Spleen (tissue), 11 donors: Measurements from ENCODE around the gene SDCBP2. TPM values are rescaled to one million over a fixed set of nuclear protein-coding genes. Genes with fewer than 3 reads are reported as not detected.

Experiments
- DNase-seq: peaks from one replicate; pipeline ENCODE4 v3.0.0-alpha.2; 2020
- H3K27ac ChIP-seq, 8 donors: fragments of 200-600 bp; sonication (generic) in 7 of 8; 1 replicate in 4 of 8; 2 replicates in 4 of 8; pipeline versions ENCODE4 v1.5.0 to v1.8.0; 2016 to 2021; ENCODE audit warnings: inconsistent platforms in 4 of 8, mild to moderate bottlenecking in 4 of 8, moderate library complexity in 1 of 8
- H3K27me3 ChIP-seq, 7 donors: fragments of 200-600 bp; sonication (generic) in 6 of 7; replicated peaks in 1 of 7; 1 replicate in 4 of 7; 2 replicates in 3 of 7; pipeline versions ENCODE4 v1.5.0 to v1.8.0; 2016 to 2021; ENCODE audit warnings: inconsistent platforms in 3 of 7, mild to moderate bottlenecking in 1 of 7
- H3K36me3 ChIP-seq, 6 donors: fragments of 200-600 bp; sonication (generic) in 5 of 6; 1 replicate in 4 of 6; 2 replicates in 2 of 6; pipeline versions ENCODE4 v1.5.0 to v1.8.0; 2016 to 2021; ENCODE audit warnings: inconsistent platforms in 2 of 6
- H3K4me1 ChIP-seq, 6 donors: fragments of 200-600 bp; sonication (generic) in 5 of 6; 1 replicate in 3 of 6; 2 replicates in 3 of 6; pipeline versions ENCODE4 v1.5.0 to v1.8.0; 2016 to 2021; ENCODE audit warnings: inconsistent platforms in 3 of 6
- H3K4me3 ChIP-seq, 8 donors: fragments of 200-600 bp; sonication (generic) in 7 of 8; 1 replicate in 4 of 8; 2 replicates in 4 of 8; pipeline versions ENCODE4 v1.5.0 to v1.8.0; 2016 to 2021; ENCODE audit warnings: inconsistent platforms in 4 of 8, mild to moderate bottlenecking in 4 of 8, moderate library complexity in 2 of 8
- H3K9me3 ChIP-seq, 8 donors: fragments of 200-600 bp; sonication (generic) in 7 of 8; 1 replicate in 4 of 8; 2 replicates in 4 of 8; pipeline versions ENCODE4 v1.5.0 to v1.8.0; 2016 to 2021; ENCODE audit warnings: inconsistent platforms in 4 of 8
- POLR2A ChIP-seq, 3 donors: fragments of 450-650 bp; IDR thresholded peaks; one replicate each; pipeline ENCODE4 v1.5.1; 2017; ENCODE audit warnings: antibody characterized with exemption in 3 of 3, mild to moderate bottlenecking in 1 of 3
- POLR2AphosphoS5 ChIP-seq, 3 donors: sonication (generic); formaldehyde crosslinking; IDR thresholded peaks; one replicate each; pipeline ENCODE4 v1.5.1; 2017; ENCODE audit warnings: antibody characterized with exemption in 3 of 3
- WGBS, 5 donors: extraction: QIAGEN DNeasy Blood & Tissue Kit in 3 of 5; methylation state at CpG; one replicate each; pipeline versions ENCODE4 v1.1.5 to v1.1.7; 2013 to 2018; 5-methylcytosine and 5-hydroxymethylcytosine counted together
- intact Hi-C: fragments of 100-400 bp; cut with DNase I; formaldehyde crosslinking; loops from one replicate; pipeline ENCODE4 v1.15.0; 2023; ENCODE audit warnings: low total_unique reads
- polyA plus RNA-seq, 3 donors: library from polyadenylated mRNA; stranded (reverse); fragments of 200-250 nt; gene quantifications; one replicate each; pipeline ENCODE4 v1.2.1, GENCODE V29; 2013
- total RNA-seq, 7 donors: library from RNA; depleted of rRNA in 3 of 7; stranded (reverse); fragments of >200 nt in 3 of 7; fragmentation: NEBNext Ultra II Directional in 4 of 7; extraction: Animal tissue kit (Norgen Biotek cat#: 25700) in 4 of 7; gene quantifications; one replicate each; pipeline versions ENCODE4 v1.1.0 to v1.2.1, GENCODE V29; 2016 to 2021
- TF ChIP-seq, protein P1 (sequence below), 11 experiments: fragments of 200-600 bp in 7 of 11; fragments of 450-650 bp in 4 of 11; sonication (generic) in 4 of 11; IDR thresholded peaks in 8 of 11; conservative IDR thresholded peaks in 3 of 11; 1 replicate in 7 of 11; 2 replicates in 4 of 11; pipeline versions ENCODE4 v1.4.0 to v1.8.0; 2016 to 2021; ENCODE audit warnings: antibody characterized with exemption in 11 of 11, inconsistent platforms in 4 of 11, mild to moderate bottlenecking in 1 of 11
- donor health status: healthy with polysubstance abuse.
- donor health status: DM: no; HTN: no; CAD: no; lungs with moderate emphysema.
- donor health status: DM: no; HTN: no; CAD: no.
- donor health status: Bipolar disorder and iron deficiency.
- donor health status: healthy.
- donor health status: DM: no; HTN: no; CAD: no.
- donor health status: DM: yes; HTN: yes; CAD: no.

SDCBP2 gene
- total and polyA plus RNA-seq, 10 donors = 2.0 to 7.1 (median 3.3) TPM

GRCh38 chr20:1320016-1320415 lies 8.9 kb downstream of the SDCBP2 start:
- H3K9me3 ChIP-seq = no peaks in the 10 kb centered on the region
- H3K4me1 ChIP-seq = peaks cover 7 to 39% (median 20%) of the 10 kb centered on the region in 6 donors
- WGBS, 5 donors = 83 to 95% (median 93%) methylated on average over 6 of the region's 6 CpGs
- peak; percentile 38 for DNase-seq
- H3K27ac ChIP-seq = no peak overlapping the region
- H3K36me3 ChIP-seq = no peaks in the 10 kb centered on the region
- TF ChIP-seq POLR2AphosphoS5 (IDR thresholded peaks at IDR 0.05) (no peak), POLR2A (IDR thresholded peaks at IDR 0.05) (no peak)
- TF ChIP-seq, protein P1, sequence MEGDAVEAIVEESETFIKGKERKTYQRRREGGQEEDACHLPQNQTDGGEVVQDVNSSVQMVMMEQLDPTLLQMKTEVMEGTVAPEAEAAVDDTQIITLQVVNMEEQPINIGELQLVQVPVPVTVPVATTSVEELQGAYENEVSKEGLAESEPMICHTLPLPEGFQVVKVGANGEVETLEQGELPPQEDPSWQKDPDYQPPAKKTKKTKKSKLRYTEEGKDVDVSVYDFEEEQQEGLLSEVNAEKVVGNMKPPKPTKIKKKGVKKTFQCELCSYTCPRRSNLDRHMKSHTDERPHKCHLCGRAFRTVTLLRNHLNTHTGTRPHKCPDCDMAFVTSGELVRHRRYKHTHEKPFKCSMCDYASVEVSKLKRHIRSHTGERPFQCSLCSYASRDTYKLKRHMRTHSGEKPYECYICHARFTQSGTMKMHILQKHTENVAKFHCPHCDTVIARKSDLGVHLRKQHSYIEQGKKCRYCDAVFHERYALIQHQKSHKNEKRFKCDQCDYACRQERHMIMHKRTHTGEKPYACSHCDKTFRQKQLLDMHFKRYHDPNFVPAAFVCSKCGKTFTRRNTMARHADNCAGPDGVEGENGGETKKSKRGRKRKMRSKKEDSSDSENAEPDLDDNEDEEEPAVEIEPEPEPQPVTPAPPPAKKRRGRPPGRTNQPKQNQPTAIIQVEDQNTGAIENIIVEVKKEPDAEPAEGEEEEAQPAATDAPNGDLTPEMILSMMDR (IDR thresholded peaks at IDR 0.05 in 8 of 11, conservative IDR thresholded peaks at IDR 0.05 in 3 of 11) = no peak
- no peaks in the 10 kb centered on the region for H3K27me3 ChIP-seq
- intact Hi-C loops = no loop called here
- no peak overlapping the region for H3K4me3 ChIP-seq

DNA sequence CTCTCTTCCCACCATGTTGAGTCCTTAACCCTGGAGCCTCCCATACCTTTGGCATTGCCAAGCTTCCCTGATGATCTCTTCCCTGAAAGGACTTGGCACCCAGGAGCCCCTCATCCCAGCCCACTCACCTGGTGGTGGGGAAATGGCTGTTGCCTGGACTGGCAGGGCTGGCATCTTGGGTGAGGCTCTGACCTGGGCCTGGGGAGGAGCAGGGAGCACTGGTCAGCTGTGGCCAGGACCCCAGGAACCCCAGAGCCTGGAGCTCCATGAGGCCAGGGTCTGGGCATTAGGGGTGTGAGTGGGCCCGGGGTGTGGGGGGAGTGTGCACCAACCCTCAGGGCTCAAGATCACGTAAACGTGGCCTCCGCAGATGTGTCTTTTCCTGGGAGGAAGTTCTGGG lies 9.5 kb downstream of the SDCBP2 start:
- WGBS, 5 donors = 58 to 84% (median 78%) methylated on average over 1 to 4 of the region's 4 CpGs
- Histone ChIP-seq H3K9me3 (no peaks in the 10 kb centered on the region), H3K27ac (no peak overlapping the region), H3K4me3 (no peak overlapping the region), H3K27me3 (no peaks in the 10 kb centered on the region), H3K4me1 (peaks cover 2 to 33% (median 14%) of the 10 kb centered on the region in 6 donors), H3K36me3 (no peaks in the 10 kb centered on the region)
- intact Hi-C loops = no loop called here
- DNase-seq = peak; percentile 55
- TF ChIP-seq, protein P1 (IDR thresholded peaks at IDR 0.05 in 8 of 11, conservative IDR thresholded peaks at IDR 0.05 in 3 of 11) = no peak
- TF ChIP-seq POLR2A (IDR thresholded peaks at IDR 0.05) = no peak

DNA sequence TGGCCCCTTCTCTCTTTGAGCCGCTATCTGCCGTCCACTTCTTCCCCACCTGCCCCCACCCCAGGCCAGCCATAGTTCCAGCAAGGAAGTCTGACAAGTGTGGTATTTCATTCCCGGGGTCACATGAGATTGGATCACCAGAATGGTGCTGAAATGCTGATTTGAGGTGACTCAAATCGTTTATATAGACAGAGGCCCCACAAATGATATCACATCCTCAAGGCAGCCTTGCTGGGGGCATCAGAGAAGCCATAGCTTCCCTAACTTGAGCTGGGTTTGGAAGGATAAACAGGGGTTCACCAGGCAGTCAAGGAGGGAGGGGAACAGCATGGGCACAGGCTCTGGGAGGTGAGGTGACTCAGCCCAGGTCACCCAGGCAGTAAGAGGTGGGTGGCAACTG lies 9.9 kb downstream of the SDCBP2 start:
- no peaks in the 10 kb centered on the region for H3K36me3 ChIP-seq
- DNase-seq = no peak
- TF ChIP-seq POLR2A (IDR thresholded peaks at IDR 0.05) (no peak), POLR2AphosphoS5 (IDR thresholded peaks at IDR 0.05) (no peak)
- TF ChIP-seq, protein P1 (IDR thresholded peaks at IDR 0.05 in 8 of 11, conservative IDR thresholded peaks at IDR 0.05 in 3 of 11) = no peak
- H3K27ac ChIP-seq = no peak overlapping the region
- no peaks in the 10 kb centered on the region for H3K9me3 ChIP-seq
- 74 to 92% (median 84%) methylated on average over 4 of the region's 4 CpGs for WGBS, 5 donors
- no peaks in the 10 kb centered on the region for H3K27me3 ChIP-seq
- H3K4me3 ChIP-seq = no peak overlapping the region
- H3K4me1 ChIP-seq = peaks cover 0 to 31% (median 11%) of the 10 kb centered on the region in 6 donors
- intact Hi-C loops = no loop called here

GRCh38 chr20:1317545-1318255 lies 11.2 kb downstream of the SDCBP2 start:
- Histone ChIP-seq H3K4me3 (peak overlapping the region in 1 of 8 donors; percentile 4), H3K36me3 (no peaks in the 10 kb centered on the region), H3K27ac (no peak overlapping the region), H3K9me3 (no peaks in the 10 kb centered on the region), H3K27me3 (no peaks in the 10 kb centered on the region), H3K4me1 (peaks cover 6 to 30% (median 12%) of the 10 kb centered on the region in 6 donors)
- 52 to 66% (median 53%) methylated on average over 12 of the region's 12 CpGs for WGBS, 5 donors
- intact Hi-C loops = no loop called here
- no peak for DNase-seq
- TF ChIP-seq, protein P1 (IDR thresholded peaks at IDR 0.05 in 8 of 11, conservative IDR thresholded peaks at IDR 0.05 in 3 of 11) = no peak
- TF ChIP-seq POLR2AphosphoS5 (IDR thresholded peaks at IDR 0.05) (no peak), POLR2A (IDR thresholded peaks at IDR 0.05) (no peak)
